ENCODE results near the gene CACYBP.

CACYBP gene

GRCh38 chr1:174975764-174976163, 24.0 kb upstream of the CACYBP start:
- TF ChIP-seq CTCF (IDR thresholded peaks at IDR 0.05; ENCODE audit: low read depth, low read length), result no peak
- DNase-seq (ENCODE audit: extremely low read depth, low read depth), result no peak

GRCh38 chr1:174976436-174977108, 23.2 kb upstream of the CACYBP start:
- TF ChIP-seq CTCF (IDR thresholded peaks at IDR 0.05; ENCODE audit: low read depth, low read length), result no peak
- DNase-seq (ENCODE audit: extremely low read depth, low read depth), result no peak

GRCh38 chr1:174982971-174983689, 16.6 kb upstream of the CACYBP start:
- DNase-seq (ENCODE audit: extremely low read depth, low read depth), result no peak
- TF ChIP-seq CTCF (IDR thresholded peaks at IDR 0.05; ENCODE audit: low read depth, low read length), result peak; percentile 52

GRCh38 chr1:174984952-174985351, 14.8 kb upstream of the CACYBP start:
- no peak for TF ChIP-seq CTCF (IDR thresholded peaks at IDR 0.05; ENCODE audit: low read depth, low read length)
- no peak for DNase-seq (ENCODE audit: extremely low read depth, low read depth)

GRCh38 chr1:174988539-174988938, 11.2 kb upstream of the CACYBP start:
- DNase-seq (ENCODE audit: extremely low read depth, low read depth), result no peak
- TF ChIP-seq CTCF (IDR thresholded peaks at IDR 0.05; ENCODE audit: low read depth, low read length), result no peak

GRCh38 chr1:174988986-174989385, 10.8 kb upstream of the CACYBP start:
- no peak for TF ChIP-seq CTCF (IDR thresholded peaks at IDR 0.05; ENCODE audit: low read depth, low read length)
- no peak for DNase-seq (ENCODE audit: extremely low read depth, low read depth)

GRCh38 chr1:174989536-174990220, 10.1 kb upstream of the CACYBP start:
- TF ChIP-seq CTCF (IDR thresholded peaks at IDR 0.05; ENCODE audit: low read depth, low read length), result no peak
- DNase-seq (ENCODE audit: extremely low read depth, low read depth), result no peak

Data from AG09319 (cell line).